ENCODE data around the gene LCN10. TPM values are rescaled to one million over a fixed set of nuclear protein-coding genes. Genes with fewer than 3 reads are reported as not detected.

The LCN10 gene
- polyA plus RNA-seq, 2 of the 4 experiments (the other 2 are of a cell fraction): not detected

DNA sequence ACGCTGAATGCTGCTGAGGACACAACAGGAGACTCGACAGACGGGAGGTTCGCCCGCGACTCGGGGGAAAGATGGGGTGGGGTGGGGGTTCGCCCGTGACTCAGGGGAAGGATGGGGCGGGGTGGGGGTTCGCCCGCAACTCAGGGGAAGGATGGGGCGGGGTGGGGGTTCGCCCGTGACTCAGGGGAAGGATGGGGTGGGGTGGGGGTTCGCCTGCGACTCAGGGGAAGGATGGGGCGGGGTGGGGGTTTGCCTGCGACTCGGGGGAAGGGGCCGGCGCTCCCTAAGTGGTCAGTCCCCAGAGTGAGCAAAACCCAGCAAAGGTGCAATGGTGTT lies 3.4 kb upstream of the LCN10 start:
- ATAC-seq (no peak), DNase-seq (ENCODE audit: low read depth in 1 of 2, low spot score in 1 of 2) (no peak), FAIRE-seq (no peak)
- Histone ChIP-seq H3K4me3 (no peak overlapping the region), H3K4me2 (no peak overlapping the region), H3K27ac (no peak overlapping the region), H3K4me1 (no peaks in the 10 kb centered on the region), H3K9me3 (peaks cover under 1% of the 10 kb centered on the region; the same call in 2 of the 3 replicates)
- CTCF ChIA-PET: interaction anchor here (11.9 kb wide), 1 partner anchor 14 kb away, joined by 79 read pairs; the partner anchor contains the start of gene LCN8
- POLR2A ChIA-PET: no interaction called here
- TF ChIP-seq ZSCAN20 (CRISPR knock-in tag; IDR thresholded peaks at IDR 0.05): no peak
- no peak for TF ChIP-seq RARB (CRISPR knock-in tag; IDR thresholded peaks at IDR 0.05)
- TF ChIP-seq HOXB5 (CRISPR knock-in tag; IDR thresholded peaks at IDR 0.05): no peak
- WGBS (ENCODE audit: missing lambda C conversion rate): 58% methylated on average over 4 of the region's 22 CpGs

GRCh38 chr9:136745389-136746154 lies 2.8 kb upstream of the LCN10 start:
- ATAC-seq (no peak), FAIRE-seq (no peak), DNase-seq (ENCODE audit: low read depth in 1 of 2, low spot score in 1 of 2) (no peak)
- WGBS (ENCODE audit: missing lambda C conversion rate): 81% methylated on average over 18 of the region's 23 CpGs
- Histone ChIP-seq H3K27ac (no peak overlapping the region), H3K4me1 (no peaks in the 10 kb centered on the region), H3K4me2 (no peak overlapping the region), H3K9me3 (no peaks in the 10 kb centered on the region), H3K4me3 (no peak overlapping the region)
- CTCF ChIA-PET: interaction anchor here (0.8 to 11.9 kb wide), 5 partner anchors 9 to 25 kb away, joined by 3 to 79 read pairs (median 5); partner anchors contain the start of gene LCN8
- no peak for TF ChIP-seq MYC (IDR thresholded peaks at IDR 0.05; ENCODE audit: borderline replicate concordance, low read length)
- TF ChIP-seq RCOR1 (IDR thresholded peaks at IDR 0.05; ENCODE audit: low read depth, low read length): no peak
- TF ChIP-seq, protein P1, sequence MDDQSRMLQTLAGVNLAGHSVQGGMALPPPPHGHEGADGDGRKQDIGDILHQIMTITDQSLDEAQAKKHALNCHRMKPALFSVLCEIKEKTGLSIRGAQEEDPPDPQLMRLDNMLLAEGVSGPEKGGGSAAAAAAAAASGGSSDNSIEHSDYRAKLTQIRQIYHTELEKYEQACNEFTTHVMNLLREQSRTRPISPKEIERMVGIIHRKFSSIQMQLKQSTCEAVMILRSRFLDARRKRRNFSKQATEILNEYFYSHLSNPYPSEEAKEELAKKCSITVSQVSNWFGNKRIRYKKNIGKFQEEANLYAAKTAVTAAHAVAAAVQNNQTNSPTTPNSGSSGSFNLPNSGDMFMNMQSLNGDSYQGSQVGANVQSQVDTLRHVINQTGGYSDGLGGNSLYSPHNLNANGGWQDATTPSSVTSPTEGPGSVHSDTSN (IDR thresholded peaks at IDR 0.05): no peak
- no peak for TF ChIP-seq CHD2 (IDR thresholded peaks at IDR 0.05; ENCODE audit: low read length, partially characterized antibody)
- TF ChIP-seq ATOH8 (CRISPR knock-in tag; IDR thresholded peaks at IDR 0.05; ENCODE audit: low read depth): no peak
- no peak for TF ChIP-seq HEYL (CRISPR knock-in tag; IDR thresholded peaks at IDR 0.05)
- no peak for TF ChIP-seq NFE2L2 (conservative IDR thresholded peaks at IDR 0.05; ENCODE audit: low read length)
- no peak for TF ChIP-seq EP300 (IDR thresholded peaks at IDR 0.05)
- no peak for TF ChIP-seq POLR2A (IDR thresholded peaks at IDR 0.05; ENCODE audit: low read length)
- no peak for TF ChIP-seq CHD4 (IDR thresholded peaks at IDR 0.05; ENCODE audit: borderline replicate concordance)
- TF ChIP-seq RNF2 (IDR thresholded peaks at IDR 0.05; ENCODE audit: borderline replicate concordance, low read depth): no peak
- TF ChIP-seq CBX2 (IDR thresholded peaks at IDR 0.05; ENCODE audit: borderline replicate concordance, low read depth): no peak
- TF ChIP-seq MAZ (IDR thresholded peaks at IDR 0.05; ENCODE audit: borderline replicate concordance, low read depth, low read length): no peak
- TF ChIP-seq, protein P2, sequence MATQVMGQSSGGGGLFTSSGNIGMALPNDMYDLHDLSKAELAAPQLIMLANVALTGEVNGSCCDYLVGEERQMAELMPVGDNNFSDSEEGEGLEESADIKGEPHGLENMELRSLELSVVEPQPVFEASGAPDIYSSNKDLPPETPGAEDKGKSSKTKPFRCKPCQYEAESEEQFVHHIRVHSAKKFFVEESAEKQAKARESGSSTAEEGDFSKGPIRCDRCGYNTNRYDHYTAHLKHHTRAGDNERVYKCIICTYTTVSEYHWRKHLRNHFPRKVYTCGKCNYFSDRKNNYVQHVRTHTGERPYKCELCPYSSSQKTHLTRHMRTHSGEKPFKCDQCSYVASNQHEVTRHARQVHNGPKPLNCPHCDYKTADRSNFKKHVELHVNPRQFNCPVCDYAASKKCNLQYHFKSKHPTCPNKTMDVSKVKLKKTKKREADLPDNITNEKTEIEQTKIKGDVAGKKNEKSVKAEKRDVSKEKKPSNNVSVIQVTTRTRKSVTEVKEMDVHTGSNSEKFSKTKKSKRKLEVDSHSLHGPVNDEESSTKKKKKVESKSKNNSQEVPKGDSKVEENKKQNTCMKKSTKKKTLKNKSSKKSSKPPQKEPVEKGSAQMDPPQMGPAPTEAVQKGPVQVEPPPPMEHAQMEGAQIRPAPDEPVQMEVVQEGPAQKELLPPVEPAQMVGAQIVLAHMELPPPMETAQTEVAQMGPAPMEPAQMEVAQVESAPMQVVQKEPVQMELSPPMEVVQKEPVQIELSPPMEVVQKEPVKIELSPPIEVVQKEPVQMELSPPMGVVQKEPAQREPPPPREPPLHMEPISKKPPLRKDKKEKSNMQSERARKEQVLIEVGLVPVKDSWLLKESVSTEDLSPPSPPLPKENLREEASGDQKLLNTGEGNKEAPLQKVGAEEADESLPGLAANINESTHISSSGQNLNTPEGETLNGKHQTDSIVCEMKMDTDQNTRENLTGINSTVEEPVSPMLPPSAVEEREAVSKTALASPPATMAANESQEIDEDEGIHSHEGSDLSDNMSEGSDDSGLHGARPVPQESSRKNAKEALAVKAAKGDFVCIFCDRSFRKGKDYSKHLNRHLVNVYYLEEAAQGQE (IDR thresholded peaks at IDR 0.05): no peak
- POLR2A ChIA-PET: interaction anchor here (0.6 kb wide), 1 partner anchor 13 kb away, joined by 5 read pairs; no protein-coding TSS in a partner anchor

Data from A549 (cell line).